ENCODE results near the gene IFFO2. TPM values are rescaled to one million over a fixed set of nuclear protein-coding genes. Genes with fewer than 3 reads are reported as not detected.

IFFO2 gene
- total and polyA plus RNA-seq, 10 of the 15 experiments (the other 5 are each of a cell fraction or from before 2014, with no cell fraction given) = 1.2 to 18.4 (median 6.7) TPM

DNA sequence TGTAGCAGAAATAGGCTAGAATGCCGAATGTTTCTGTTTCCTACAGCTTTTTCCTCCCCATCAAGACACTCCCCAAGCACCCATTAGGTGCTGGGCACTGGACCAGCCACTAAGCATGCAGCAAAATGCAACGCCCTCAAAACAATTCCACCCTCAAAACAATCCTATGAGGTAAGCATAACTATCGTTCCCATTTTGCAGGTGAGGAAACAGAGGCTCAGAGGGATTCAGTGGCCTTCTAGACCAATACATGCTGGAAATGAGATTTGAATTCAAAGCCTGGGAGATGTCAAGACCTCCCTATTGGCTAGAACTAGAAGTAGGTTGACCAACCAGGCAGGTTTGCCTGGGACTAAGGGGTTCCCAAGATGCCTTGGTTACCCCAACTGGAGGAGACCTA is 43.9 kb downstream of the IFFO2 start:
- DNase-seq (ENCODE audit: low read depth, low spot score) (no peak), FAIRE-seq (no peak), ATAC-seq (no peak)
- H3K9me3 ChIP-seq (replicated peaks; ENCODE audit: control insufficient read depth, insufficient read depth, low read length) = no peaks in the 10 kb centered on the region; the same call in 2 of the 3 replicates
- no peak overlapping the region for H3K27ac ChIP-seq (ENCODE audit: control insufficient read depth, insufficient read depth)
- in situ Hi-C loops (cut with MboI) (no loop called here), intact Hi-C loops (cut with micrococcal nuclease; ENCODE audit: unreplicated experiment) (loop anchor here (2.0 to 5.0 kb wide), 2 partner anchors 40 to 60 kb away; no protein-coding TSS in a partner anchor)
- no peak overlapping the region for H2AFZ ChIP-seq (ENCODE audit: control insufficient read depth, low read depth, low read length)
- POLR2A ChIA-PET = interaction anchor here (1.1 kb wide), 1 partner anchor 10 kb away, joined by 3 read pairs; no protein-coding TSS in a partner anchor
- RAD21 ChIA-PET (ENCODE audit: unreplicated experiment) = interaction anchor here (1.0 to 5.2 kb wide), 11 partner anchors 11 to 185 kb away, joined by 4 to 39 read pairs (median 7); partner anchors contain the start of gene IFFO2
- CTCF ChIA-PET = interaction anchor here (1.0 to 5.4 kb wide), 32 partner anchors 9 to 337 kb away, joined by 3 to 117 read pairs (median 8); partner anchors contain the start of genes ALDH4A1 and IFFO2
- H3K4me2 ChIP-seq (ENCODE audit: control insufficient read depth, insufficient read depth) = no peak overlapping the region
- SMC1A ChIA-PET (ENCODE audit: uncharacterized antibody, unreplicated experiment) = interaction anchor here (0.9 to 4.4 kb wide), 9 partner anchors 13 to 185 kb away, joined by 3 to 36 read pairs (median 5); partner anchors contain the start of gene IFFO2
- H3K9ac ChIP-seq (ENCODE audit: control insufficient read depth, insufficient read depth, low read length) = no peak overlapping the region
- no peaks in the 10 kb centered on the region for H3K79me2 ChIP-seq (ENCODE audit: control insufficient read depth, insufficient read depth, low read length)
- TF ChIP-seq YY1 (IDR thresholded peaks at IDR 0.05; ENCODE audit: low read depth, low read length) (no peak), EED (IDR thresholded peaks at IDR 0.05; ENCODE audit: low read depth) (no peak), ASH2L (IDR thresholded peaks at IDR 0.05; ENCODE audit: borderline replicate concordance, low read depth) (no peak), EZH2 (IDR thresholded peaks at IDR 0.05; ENCODE audit: borderline replicate concordance, control insufficient read depth, low read depth, low read length) (no peak), EP300 (IDR thresholded peaks at IDR 0.05; ENCODE audit: borderline replicate concordance in 1 of 2, control insufficient read depth in 1 of 2, low read depth in 2 of 2, low read length in 2 of 2) (no peak), ATF3 (IDR thresholded peaks at IDR 0.05; ENCODE audit: borderline replicate concordance, extremely low read depth, low read depth, low read length) (no peak), TARDBP (IDR thresholded peaks at IDR 0.05; ENCODE audit: borderline replicate concordance) (no peak), TCF12 (IDR thresholded peaks at IDR 0.05; ENCODE audit: low read depth, low read length) (no peak), CREM (IDR thresholded peaks at IDR 0.05; ENCODE audit: low read depth) (no peak), CBFB (IDR thresholded peaks at IDR 0.05; ENCODE audit: low read depth) (no peak), NR2C2 (IDR thresholded peaks at IDR 0.05; ENCODE audit: borderline replicate concordance, control insufficient read depth, insufficient read length, low read depth) (no peak), NRF1 (conservative IDR thresholded peaks at IDR 0.05; ENCODE audit: low read depth, low read length) (no peak), STAT1 (conservative IDR thresholded peaks at IDR 0.05) (no peak)
- TF ChIP-seq, protein P1, sequence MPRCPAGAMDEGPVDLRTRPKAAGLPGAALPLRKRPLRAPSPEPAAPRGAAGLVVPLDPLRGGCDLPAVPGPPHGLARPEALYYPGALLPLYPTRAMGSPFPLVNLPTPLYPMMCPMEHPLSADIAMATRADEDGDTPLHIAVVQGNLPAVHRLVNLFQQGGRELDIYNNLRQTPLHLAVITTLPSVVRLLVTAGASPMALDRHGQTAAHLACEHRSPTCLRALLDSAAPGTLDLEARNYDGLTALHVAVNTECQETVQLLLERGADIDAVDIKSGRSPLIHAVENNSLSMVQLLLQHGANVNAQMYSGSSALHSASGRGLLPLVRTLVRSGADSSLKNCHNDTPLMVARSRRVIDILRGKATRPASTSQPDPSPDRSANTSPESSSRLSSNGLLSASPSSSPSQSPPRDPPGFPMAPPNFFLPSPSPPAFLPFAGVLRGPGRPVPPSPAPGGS (IDR thresholded peaks at IDR 0.05; ENCODE audit: borderline replicate concordance, insufficient read depth, low read depth, low read length, poor library complexity, severe bottlenecking) = no peak
- TF ChIP-seq, protein P2, sequence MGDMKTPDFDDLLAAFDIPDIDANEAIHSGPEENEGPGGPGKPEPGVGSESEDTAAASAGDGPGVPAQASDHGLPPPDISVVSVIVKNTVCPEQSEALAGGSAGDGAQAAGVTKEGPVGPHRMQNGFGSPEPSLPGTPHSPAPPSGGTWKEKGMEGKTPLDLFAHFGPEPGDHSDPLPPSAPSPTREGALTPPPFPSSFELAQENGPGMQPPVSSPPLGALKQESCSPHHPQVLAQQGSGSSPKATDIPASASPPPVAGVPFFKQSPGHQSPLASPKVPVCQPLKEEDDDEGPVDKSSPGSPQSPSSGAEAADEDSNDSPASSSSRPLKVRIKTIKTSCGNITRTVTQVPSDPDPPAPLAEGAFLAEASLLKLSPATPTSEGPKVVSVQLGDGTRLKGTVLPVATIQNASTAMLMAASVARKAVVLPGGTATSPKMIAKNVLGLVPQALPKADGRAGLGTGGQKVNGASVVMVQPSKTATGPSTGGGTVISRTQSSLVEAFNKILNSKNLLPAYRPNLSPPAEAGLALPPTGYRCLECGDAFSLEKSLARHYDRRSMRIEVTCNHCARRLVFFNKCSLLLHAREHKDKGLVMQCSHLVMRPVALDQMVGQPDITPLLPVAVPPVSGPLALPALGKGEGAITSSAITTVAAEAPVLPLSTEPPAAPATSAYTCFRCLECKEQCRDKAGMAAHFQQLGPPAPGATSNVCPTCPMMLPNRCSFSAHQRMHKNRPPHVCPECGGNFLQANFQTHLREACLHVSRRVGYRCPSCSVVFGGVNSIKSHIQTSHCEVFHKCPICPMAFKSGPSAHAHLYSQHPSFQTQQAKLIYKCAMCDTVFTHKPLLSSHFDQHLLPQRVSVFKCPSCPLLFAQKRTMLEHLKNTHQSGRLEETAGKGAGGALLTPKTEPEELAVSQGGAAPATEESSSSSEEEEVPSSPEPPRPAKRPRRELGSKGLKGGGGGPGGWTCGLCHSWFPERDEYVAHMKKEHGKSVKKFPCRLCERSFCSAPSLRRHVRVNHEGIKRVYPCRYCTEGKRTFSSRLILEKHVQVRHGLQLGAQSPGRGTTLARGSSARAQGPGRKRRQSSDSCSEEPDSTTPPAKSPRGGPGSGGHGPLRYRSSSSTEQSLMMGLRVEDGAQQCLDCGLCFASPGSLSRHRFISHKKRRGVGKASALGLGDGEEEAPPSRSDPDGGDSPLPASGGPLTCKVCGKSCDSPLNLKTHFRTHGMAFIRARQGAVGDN (IDR thresholded peaks at IDR 0.05) = no peak
- H3K36me3 ChIP-seq (ENCODE audit: control insufficient read depth in 2 of 2, insufficient read depth in 2 of 2, low read length in 1 of 2) = peaks cover 5 to 16% of the 10 kb centered on the region in 2 experiments
- no TSS peak for BruUV-seq (replicated peaks)
- WGBS (ENCODE audit: insufficient coverage, insufficient replicate concordance, low lambda C conversion rate, missing lambda C conversion rate) = 59% methylated on average over 3 of the region's 3 CpGs
- no peak overlapping the region for H3K4me3 ChIP-seq
- peaks cover 12% of the 10 kb centered on the region for H3K4me1 ChIP-seq (ENCODE audit: control insufficient read depth, insufficient read depth, low read length)
- H4K20me1 ChIP-seq (ENCODE audit: control insufficient read depth, insufficient read depth) = no peaks in the 10 kb centered on the region
- no peaks in the 10 kb centered on the region for H3K27me3 ChIP-seq (replicated peaks in 1 of 2; ENCODE audit: control insufficient read depth in 2 of 2, insufficient read depth in 2 of 2, low read length in 1 of 2)

Data from GM12878 (cell line).